Testis (tissue), 3 donors: ENCODE data around the gene CTSD. TPM values are rescaled to one million over a fixed set of nuclear protein-coding genes. Genes with fewer than 3 reads are reported as not detected.

ENCODE experiments used
- DNase-seq: peaks from one replicate; pipeline ENCODE4 v3.0.0-alpha.2; 2019
- H3K27ac ChIP-seq, 2 donors: fragments of 200-600 bp; sonication (generic); one replicate each; pipeline ENCODE4 v1.5.1; 2019
- H3K27me3 ChIP-seq: fragments of 200-600 bp; sonication (generic); one replicate; pipeline ENCODE4 v1.5.1; 2019
- H3K36me3 ChIP-seq: fragments of 200-600 bp; sonication (generic); one replicate; pipeline ENCODE4 v1.5.1; 2017; ENCODE audit warnings: low read depth; ENCODE audit errors: missing control alignments
- H3K4me1 ChIP-seq: fragments of 200-600 bp; sonication (generic); one replicate; pipeline ENCODE4 v1.5.1; 2019
- H3K4me3 ChIP-seq, 2 donors: fragments of 200-600 bp; sonication (generic); one replicate each; pipeline ENCODE4 v1.5.1; 2017 to 2019
- H3K9me3 ChIP-seq: fragments of 200-600 bp; sonication (generic); one replicate; pipeline ENCODE4 v1.5.1; 2017
- POLR2A ChIP-seq: fragments of 450-650 bp; IDR thresholded peaks from one replicate; pipeline ENCODE4 v1.6.1; 2017; ENCODE audit warnings: antibody characterized with exemption, mild to moderate bottlenecking, moderate library complexity
- WGBS, 2 donors: methylation state at CpG; one replicate each; pipeline ENCODE4 v1.1.5; 2018; 5-methylcytosine and 5-hydroxymethylcytosine counted together
- intact Hi-C: fragments of 100-400 bp; cut with DNase I; formaldehyde crosslinking; loops from one replicate; pipeline ENCODE4 v1.15.1; 2023; ENCODE audit warnings: low total_unique reads
- polyA plus RNA-seq: library from polyadenylated mRNA; stranded (reverse); fragments of 350-450 nt; fragmentation: Illumina TruSeq; extraction: RNeasy Lipid Tissue Mini Kit (QIAGEN cat#74804); gene quantifications from one replicate; pipeline ENCODE4 v1.2.3, GENCODE V29; 2014; ENCODE audit warnings: low read depth, low replicate concordance; ENCODE audit not compliant: insufficient read depth
- total RNA-seq, 2 donors: library from RNA; depleted of rRNA; stranded (reverse); fragments of >200 nt; gene quantifications; one replicate each; pipeline ENCODE4 v1.2.3, GENCODE V29; 2016
- TF ChIP-seq, protein P1 (sequence below), 3 experiments: fragments of 450-650 bp in 2 of 3; fragments of 200-600 bp in 1 of 3; sonication (generic) in 1 of 3; IDR thresholded peaks; one replicate each; pipeline ENCODE4 v1.5.1; 2016 to 2019; ENCODE audit warnings: antibody characterized with exemption in 3 of 3, mild to moderate bottlenecking in 2 of 3, moderate library complexity in 1 of 3

The CTSD gene
- total and polyA plus RNA-seq, 3 donors from 2014 or later = 486 to 897 (median 522) TPM

DNA sequence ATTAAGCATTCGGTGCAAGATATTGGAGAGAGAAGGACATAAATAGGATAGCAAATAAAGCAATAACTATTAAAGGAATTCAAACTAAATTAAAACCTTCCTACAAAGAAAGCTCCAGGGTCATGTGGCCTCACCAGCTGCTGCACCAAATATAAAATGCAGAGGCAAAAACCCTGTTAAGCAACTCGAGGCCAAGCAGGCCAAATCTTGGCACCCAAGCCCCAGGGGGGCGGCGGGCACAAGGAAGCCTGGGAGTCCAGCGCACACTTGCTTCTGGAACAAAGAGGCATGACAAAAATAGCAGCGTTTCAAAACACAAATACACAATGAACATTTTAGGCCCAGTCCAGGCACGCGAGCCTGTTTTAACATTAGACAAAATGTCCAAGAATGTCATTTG, 46.0 kb downstream of the CTSD start:
- Histone ChIP-seq H3K27me3 (no peaks in the 10 kb centered on the region), H3K4me3 (no peak overlapping the region), H3K4me1 (no peaks in the 10 kb centered on the region), H3K27ac (no peak overlapping the region), H3K36me3 (no peaks in the 10 kb centered on the region), H3K9me3 (no peaks in the 10 kb centered on the region)
- TF ChIP-seq, protein P1, sequence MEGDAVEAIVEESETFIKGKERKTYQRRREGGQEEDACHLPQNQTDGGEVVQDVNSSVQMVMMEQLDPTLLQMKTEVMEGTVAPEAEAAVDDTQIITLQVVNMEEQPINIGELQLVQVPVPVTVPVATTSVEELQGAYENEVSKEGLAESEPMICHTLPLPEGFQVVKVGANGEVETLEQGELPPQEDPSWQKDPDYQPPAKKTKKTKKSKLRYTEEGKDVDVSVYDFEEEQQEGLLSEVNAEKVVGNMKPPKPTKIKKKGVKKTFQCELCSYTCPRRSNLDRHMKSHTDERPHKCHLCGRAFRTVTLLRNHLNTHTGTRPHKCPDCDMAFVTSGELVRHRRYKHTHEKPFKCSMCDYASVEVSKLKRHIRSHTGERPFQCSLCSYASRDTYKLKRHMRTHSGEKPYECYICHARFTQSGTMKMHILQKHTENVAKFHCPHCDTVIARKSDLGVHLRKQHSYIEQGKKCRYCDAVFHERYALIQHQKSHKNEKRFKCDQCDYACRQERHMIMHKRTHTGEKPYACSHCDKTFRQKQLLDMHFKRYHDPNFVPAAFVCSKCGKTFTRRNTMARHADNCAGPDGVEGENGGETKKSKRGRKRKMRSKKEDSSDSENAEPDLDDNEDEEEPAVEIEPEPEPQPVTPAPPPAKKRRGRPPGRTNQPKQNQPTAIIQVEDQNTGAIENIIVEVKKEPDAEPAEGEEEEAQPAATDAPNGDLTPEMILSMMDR (IDR thresholded peaks at IDR 0.05) = no peak
- no peak for TF ChIP-seq POLR2A
- 83 to 87% methylated on average over 8 of the region's 8 CpGs for WGBS, 2 donors
- DNase-seq = no peak
- intact Hi-C loops = no loop called here

DNA sequence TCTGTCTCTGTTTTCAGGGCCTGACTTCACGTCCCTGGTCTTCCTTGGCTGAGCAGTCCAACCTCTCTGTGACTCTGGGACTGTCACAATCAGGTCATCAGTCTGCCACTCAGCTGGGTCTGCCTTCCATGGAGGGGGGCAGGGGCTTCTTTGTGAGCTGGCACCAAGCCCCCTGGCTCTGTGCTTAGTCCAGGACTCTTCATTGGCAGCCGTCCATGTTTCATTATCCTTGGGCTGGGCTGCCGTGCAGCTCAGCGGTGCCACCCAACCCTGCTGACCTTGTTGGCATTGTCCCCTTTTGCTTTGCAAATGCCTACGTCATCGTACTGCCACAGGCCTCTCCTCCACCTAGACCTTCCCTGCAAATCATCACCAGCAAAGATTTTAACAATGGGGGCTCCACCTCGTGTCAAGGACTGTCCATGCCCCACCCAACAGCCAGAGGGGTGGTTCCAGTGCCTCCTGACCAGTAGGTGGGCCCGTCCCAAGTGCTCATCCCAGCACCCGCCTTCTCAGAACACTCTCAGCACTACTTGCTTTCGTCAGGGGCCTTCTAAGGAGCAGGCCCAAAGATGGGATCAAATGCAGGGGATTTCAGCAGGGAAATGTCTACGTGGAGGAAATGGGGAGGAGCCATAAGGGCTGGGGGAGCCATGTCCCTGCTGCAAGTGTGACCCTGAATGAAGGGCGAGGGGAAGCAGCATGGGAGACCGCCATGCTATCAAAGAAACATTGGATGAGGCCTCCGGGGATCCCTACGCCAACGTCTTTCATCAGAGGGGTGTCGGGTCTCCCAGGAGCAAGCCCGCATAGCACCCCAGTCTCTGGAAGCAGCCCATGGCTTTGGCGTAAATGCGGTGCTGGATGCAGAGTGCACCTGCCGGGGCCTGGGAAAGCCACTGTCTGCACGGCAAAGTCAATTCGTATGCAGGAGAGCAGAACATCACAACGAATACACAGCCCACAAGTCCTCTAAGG, 48.5 kb downstream of the CTSD start:
- no peaks in the 10 kb centered on the region for H3K4me1 ChIP-seq
- no peak overlapping the region for H3K4me3 ChIP-seq
- no peaks in the 10 kb centered on the region for H3K9me3 ChIP-seq
- DNase-seq = no peak
- no peak overlapping the region for H3K27ac ChIP-seq
- no peaks in the 10 kb centered on the region for H3K27me3 ChIP-seq
- no peaks in the 10 kb centered on the region for H3K36me3 ChIP-seq
- intact Hi-C loops = no loop called here
- 83 to 90% methylated on average over 23 to 24 of the region's 24 CpGs for WGBS, 2 donors
- TF ChIP-seq, protein P1 (IDR thresholded peaks at IDR 0.05) = no peak
- no peak for TF ChIP-seq POLR2A

DNA sequence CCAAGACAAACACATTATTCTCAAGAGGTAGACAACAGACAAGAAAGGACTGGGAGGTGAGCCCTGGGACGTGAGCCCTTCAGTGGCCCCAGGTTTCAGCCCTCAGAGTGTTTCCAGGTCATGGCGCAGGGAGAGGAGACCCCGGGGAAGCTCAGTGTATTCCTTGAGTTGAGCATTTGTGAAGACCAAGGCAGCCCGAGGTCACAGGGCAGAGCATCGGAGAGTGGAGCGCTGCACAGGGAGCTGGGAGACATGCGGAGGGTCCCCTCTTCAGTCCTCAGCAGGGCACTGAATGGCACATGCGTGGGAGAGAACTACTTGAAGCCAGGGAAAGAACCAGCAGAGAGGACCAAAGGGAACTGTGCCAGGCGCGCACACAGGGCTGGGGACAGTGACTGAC, 55.0 kb downstream of the CTSD start:
- Histone ChIP-seq H3K27ac (no peak overlapping the region), H3K9me3 (no peaks in the 10 kb centered on the region), H3K36me3 (no peaks in the 10 kb centered on the region), H3K27me3 (no peaks in the 10 kb centered on the region), H3K4me1 (no peaks in the 10 kb centered on the region), H3K4me3 (no peak overlapping the region)
- intact Hi-C loops = no loop called here
- 88 to 96% methylated on average over 10 of the region's 10 CpGs for WGBS, 2 donors
- TF ChIP-seq, protein P1 (IDR thresholded peaks at IDR 0.05) = no peak
- no peak for TF ChIP-seq POLR2A
- DNase-seq = no peak

DNA sequence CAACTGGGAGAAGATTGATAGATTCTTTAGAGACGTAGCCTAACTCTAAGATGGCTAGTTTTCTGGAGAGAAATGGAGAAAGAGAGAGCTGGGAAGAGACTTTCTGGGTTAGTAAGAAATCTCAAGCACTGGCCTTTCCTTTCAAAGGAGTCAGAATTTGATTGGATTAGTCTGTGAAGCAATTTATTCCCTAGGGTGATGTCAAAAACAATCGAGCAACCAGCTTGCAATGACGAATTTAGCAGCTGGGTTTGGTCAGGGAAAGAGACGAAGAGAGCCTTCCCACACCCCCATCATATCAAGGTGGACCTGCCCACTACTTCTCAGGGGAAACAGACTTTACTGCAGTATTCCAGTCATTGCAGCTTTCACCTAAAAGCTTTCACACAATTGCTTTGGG, 56.0 kb downstream of the CTSD start:
- no peaks in the 10 kb centered on the region for H3K27me3 ChIP-seq
- no peaks in the 10 kb centered on the region for H3K9me3 ChIP-seq
- no peak for DNase-seq
- no peak overlapping the region for H3K27ac ChIP-seq
- H3K36me3 ChIP-seq = no peaks in the 10 kb centered on the region
- no peaks in the 10 kb centered on the region for H3K4me1 ChIP-seq
- WGBS, 2 donors = 41 to 42% methylated on average over 4 of the region's 4 CpGs
- TF ChIP-seq, protein P1 (IDR thresholded peaks at IDR 0.05) = no peak
- TF ChIP-seq POLR2A = no peak
- no peak overlapping the region for H3K4me3 ChIP-seq
- intact Hi-C loops = no loop called here
